Posterior cingulate gyrus (tissue), 11 donors: Measurements from ENCODE around the gene TENT5A.

Source experiments
- DNase-seq, 10 donors: peaks; one replicate each; pipeline versions ENCODE4 v3.0.0 to v3.0.0-alpha.2; 2020 to 2021; ENCODE audit warnings: mixed read lengths in 3 of 10
- intact Hi-C: fragments of 100-400 bp; cut with DNase I; formaldehyde crosslinking; loops from one replicate; pipeline ENCODE4 v1.15.1; 2023

The TENT5A gene

DNA sequence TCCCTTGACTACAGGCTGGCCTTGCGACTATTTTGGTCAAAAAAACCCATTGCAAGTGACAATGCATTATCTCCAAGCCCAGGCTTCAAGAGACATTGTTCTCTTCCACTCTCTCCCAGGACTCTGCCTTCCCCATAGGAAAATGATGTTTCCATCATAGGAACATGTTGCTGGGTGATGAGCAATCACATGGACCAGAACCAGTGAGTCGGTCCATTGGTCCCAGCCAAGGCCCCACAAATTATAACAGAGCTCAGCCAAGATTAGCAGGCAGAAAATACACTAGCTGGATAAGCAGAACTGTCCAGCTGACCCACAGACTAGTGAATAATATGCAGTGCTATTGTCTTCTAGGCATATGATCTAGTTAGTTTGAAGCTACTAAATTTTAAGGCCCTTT is 27.4 kb downstream of the TENT5A start:
- DNase-seq: no peak
- intact Hi-C loops: no loop called here

GRCh38 chr6:81722506-81723223 is 29.8 kb downstream of the TENT5A start:
- intact Hi-C loops: no loop called here
- no peak for DNase-seq

GRCh38 chr6:81720427-81720826 is 32.1 kb downstream of the TENT5A start:
- no peak for DNase-seq
- intact Hi-C loops: no loop called here

DNA sequence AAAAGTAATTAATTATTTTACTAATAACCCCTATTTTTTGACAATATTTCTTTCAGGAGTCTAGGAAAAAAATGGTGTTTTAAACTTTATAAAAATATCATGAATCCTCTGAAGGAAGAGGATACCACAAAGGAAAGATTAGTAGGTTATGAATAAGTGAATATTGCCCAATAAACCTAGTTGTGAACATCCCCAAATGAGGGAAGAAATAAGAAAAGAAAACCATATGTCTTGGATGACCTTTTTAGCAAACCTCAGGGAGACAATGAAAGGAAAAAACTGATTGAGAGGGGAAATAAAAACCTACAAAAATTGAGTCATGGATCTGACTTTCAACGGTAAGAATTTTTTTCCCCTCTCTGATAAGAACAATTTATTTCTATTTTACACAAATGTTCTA is 34.4 kb downstream of the TENT5A start:
- intact Hi-C loops: no loop called here
- DNase-seq: no peak

- intact Hi-C loops: no loop called here
- no peak for DNase-seq
Measured at GRCh38 chr6:81714684-81715083, 37.8 kb downstream of the TENT5A start.

- intact Hi-C loops: no loop called here
- DNase-seq: no peak
Measured at GRCh38 chr6:81713205-81713604, 39.3 kb downstream of the TENT5A start.

GRCh38 chr6:81708113-81708699 is 44.3 kb downstream of the TENT5A start:
- intact Hi-C loops: no loop called here
- no peak for DNase-seq

DNA sequence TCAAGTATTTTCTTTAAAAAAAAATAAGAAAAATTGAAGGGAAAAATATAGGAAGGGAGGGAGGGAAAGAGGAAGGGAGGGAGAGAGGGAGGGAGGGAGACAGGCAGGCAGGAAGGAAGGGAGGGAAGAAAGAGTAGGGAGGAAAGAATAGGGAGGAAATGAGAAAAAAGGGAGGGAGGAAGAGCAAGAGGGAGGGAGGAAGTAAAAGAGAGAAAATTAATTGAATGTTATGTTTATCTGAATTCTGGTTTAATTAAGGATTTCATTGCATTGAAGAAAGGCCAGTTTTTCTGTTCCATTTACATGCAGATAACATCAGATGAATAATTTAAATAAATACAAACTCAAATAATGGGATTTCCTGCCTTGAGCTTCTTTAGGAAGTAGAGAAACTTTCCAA is 47.8 kb downstream of the TENT5A start:
- no peak for DNase-seq
- intact Hi-C loops: no loop called here

GRCh38 chr6:81700414-81700813 is 52.1 kb downstream of the TENT5A start:
- intact Hi-C loops: no loop called here

GRCh38 chr6:81697559-81697958 is 54.9 kb downstream of the TENT5A start:
- intact Hi-C loops: no loop called here
- DNase-seq: no peak

More at GRCh38 chr6:81700414-81700813, 52.1 kb downstream of the TENT5A start:
- no peak for DNase-seq

DNA sequence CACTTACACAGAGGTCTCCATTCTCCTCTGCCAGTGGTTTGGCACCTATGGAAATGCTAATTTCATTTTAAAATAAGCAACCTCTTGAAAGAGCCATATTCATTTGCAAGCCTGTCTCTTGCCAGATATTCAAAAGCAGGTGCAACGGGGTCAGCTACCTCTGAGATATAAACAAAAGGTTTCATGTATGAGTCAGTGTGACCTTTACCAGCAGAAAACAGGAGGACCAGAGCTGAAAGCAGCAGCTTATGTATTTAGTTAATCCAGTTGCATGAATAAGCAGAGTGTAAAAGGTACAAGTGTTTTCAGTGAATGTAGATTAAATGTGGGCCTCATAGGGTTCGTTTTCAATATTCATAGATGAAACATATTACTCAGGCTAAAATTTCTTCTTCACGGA is 56.0 kb downstream of the TENT5A start:
- DNase-seq: no peak
- intact Hi-C loops: no loop called here
